ENCODE measurements around the gene TENT4A.
A peak's percentile ranks its signal among the peaks of the same experiment; 100 is the strongest.

The TENT4A gene

GRCh38 chr5:6704361-6704851 lies 8.8 kb upstream of the TENT4A start:
- Histone ChIP-seq H3K36me3 (no peaks in the 10 kb centered on the region), H3K9me3 (replicated peaks in 1 of 11) (no peaks in the 10 kb centered on the region), H3K4me1 (peaks cover 0 to 27% (median 17%) of the 10 kb centered on the region in 10 experiments; a peak in 16 of 20 replicates), H3K27ac (peak overlapping the region in 2 of 11 experiments; percentile 10 to 25; a peak in 2 of 22 replicates), H3K4me3 (no peak overlapping the region), H4K20me1 (no peaks in the 10 kb centered on the region), H3K27me3 (no peaks in the 10 kb centered on the region), H3K4me2 (peak overlapping the region in 8 of 11 experiments; percentile 3 to 72 (median 49); a peak in 14 of 22 replicates), H3K9ac (no peak overlapping the region)
- no peak for TF ChIP-seq Cebpa-rat (IDR thresholded peaks at IDR 0.05)

GRCh38 chr5:6705088-6705487 lies 8.1 kb upstream of the TENT4A start:
- no peaks in the 10 kb centered on the region for H3K36me3 ChIP-seq
- H3K4me2 ChIP-seq: peak overlapping the region in 6 of 11 experiments; percentile 17 to 72 (median 56); a peak in 12 of 22 replicates
- no peaks in the 10 kb centered on the region for H3K9me3 ChIP-seq (replicated peaks in 1 of 11)
- H3K4me3 ChIP-seq: no peak overlapping the region
- peak overlapping the region in 2 of 11 experiments; percentile 24 to 40; a peak in 2 of 22 replicates for H3K27ac ChIP-seq
- peaks cover 0 to 27% (median 17%) of the 10 kb centered on the region in 10 experiments; a peak in 16 of 20 replicates for H3K4me1 ChIP-seq
- TF ChIP-seq Cebpa-rat (IDR thresholded peaks at IDR 0.05): no peak
- no peaks in the 10 kb centered on the region for H3K27me3 ChIP-seq
- no peaks in the 10 kb centered on the region for H4K20me1 ChIP-seq
- H3K9ac ChIP-seq: no peak overlapping the region

- TF ChIP-seq Cebpa-rat (IDR thresholded peaks at IDR 0.05): no peak
- Histone ChIP-seq H4K20me1 (no peaks in the 10 kb centered on the region), H3K4me2 (peak overlapping the region in 4 of 11 experiments; percentile 51 to 72 (median 64); a peak in 7 of 22 replicates), H3K27ac (no peak overlapping the region), H3K9me3 (replicated peaks in 1 of 11) (no peaks in the 10 kb centered on the region), H3K27me3 (no peaks in the 10 kb centered on the region), H3K4me1 (peaks cover 0 to 30% (median 20%) of the 10 kb centered on the region in 10 experiments; a peak in 16 of 20 replicates), H3K36me3 (no peaks in the 10 kb centered on the region), H3K4me3 (no peak overlapping the region), H3K9ac (no peak overlapping the region)
Observed at GRCh38 chr5:6705959-6706358, 7.3 kb upstream of the TENT4A start.

- TF ChIP-seq Cebpa-rat (IDR thresholded peaks at IDR 0.05): no peak
- no peak overlapping the region for H3K4me3 ChIP-seq
- H3K9me3 ChIP-seq (replicated peaks in 1 of 11): no peaks in the 10 kb centered on the region
- peaks cover 12 to 39% (median 29%) of the 10 kb centered on the region in 10 experiments; a peak in 19 of 20 replicates for H3K4me1 ChIP-seq
- peak overlapping the region in 2 of 11 experiments; percentile 11 to 16; a peak in 1 of 22 replicates for H3K4me2 ChIP-seq
- no peaks in the 10 kb centered on the region for H4K20me1 ChIP-seq
- H3K36me3 ChIP-seq: no peaks in the 10 kb centered on the region
- no peak overlapping the region for H3K9ac ChIP-seq
- H3K27me3 ChIP-seq: no peaks in the 10 kb centered on the region
- H3K27ac ChIP-seq: no peak overlapping the region
Observed at GRCh38 chr5:6707852-6708251, 5.4 kb upstream of the TENT4A start.

- H3K4me3 ChIP-seq: no peak overlapping the region
- no peak for TF ChIP-seq Cebpa-rat (IDR thresholded peaks at IDR 0.05)
- H3K9me3 ChIP-seq (replicated peaks in 1 of 11): no peaks in the 10 kb centered on the region
Observed at GRCh38 chr5:6708814-6709213, 4.4 kb upstream of the TENT4A start.

GRCh38 chr5:6710070-6710469 lies 3.2 kb upstream of the TENT4A start:
- no peak overlapping the region for H3K27ac ChIP-seq
- H3K9me3 ChIP-seq (replicated peaks in 1 of 11): no peaks in the 10 kb centered on the region
- H4K20me1 ChIP-seq: peaks cover 4 to 10% (median 10%) of the 10 kb centered on the region in 11 experiments; a peak in 21 of 22 replicates
- H3K27me3 ChIP-seq: no peaks in the 10 kb centered on the region
- peaks cover 13 to 29% (median 22%) of the 10 kb centered on the region in 10 experiments; a peak in 19 of 20 replicates for H3K4me1 ChIP-seq
- TF ChIP-seq Cebpa-rat (IDR thresholded peaks at IDR 0.05): no peak
- H3K36me3 ChIP-seq: no peaks in the 10 kb centered on the region
- H3K4me3 ChIP-seq: no peak overlapping the region
- H3K4me2 ChIP-seq: no peak overlapping the region
- no peak overlapping the region for H3K9ac ChIP-seq

More at GRCh38 chr5:6708814-6709213, 4.4 kb upstream of the TENT4A start:
- Histone ChIP-seq H3K27ac (no peak overlapping the region), H3K9ac (no peak overlapping the region), H3K4me2 (no peak overlapping the region), H3K27me3 (no peaks in the 10 kb centered on the region), H4K20me1 (no peaks in the 10 kb centered on the region), H3K36me3 (no peaks in the 10 kb centered on the region), H3K4me1 (peaks cover 12 to 37% (median 29%) of the 10 kb centered on the region in 10 experiments; a peak in 19 of 20 replicates)

GRCh38 chr5:6710551-6711318 lies 2.5 kb upstream of the TENT4A start:
- Histone ChIP-seq H3K4me3 (no peak overlapping the region), H3K9me3 (replicated peaks in 1 of 11) (no peaks in the 10 kb centered on the region), H3K9ac (no peak overlapping the region), H3K27ac (no peak overlapping the region), H3K27me3 (no peaks in the 10 kb centered on the region), H3K4me2 (peak overlapping the region in 5 of 11 experiments; percentile 69 to 96 (median 84); a peak in 11 of 22 replicates), H3K36me3 (no peaks in the 10 kb centered on the region), H4K20me1 (peaks cover 11 to 17% (median 17%) of the 10 kb centered on the region in 11 experiments; a peak in 21 of 22 replicates), H3K4me1 (peaks cover 19 to 31% (median 24%) of the 10 kb centered on the region in 10 experiments)
- TF ChIP-seq Cebpa-rat (IDR thresholded peaks at IDR 0.05): no peak

GRCh38 chr5:6711409-6712141 lies 1.7 kb upstream of the TENT4A start:
- H4K20me1 ChIP-seq: peaks cover 19 to 26% (median 25%) of the 10 kb centered on the region in 11 experiments
- H3K4me3 ChIP-seq: peak overlapping the region; percentile 69 to 90 (median 85)
- peaks cover 24 to 39% (median 29%) of the 10 kb centered on the region in 10 experiments for H3K4me1 ChIP-seq
- peaks cover 0 to 8% (median 6%) of the 10 kb centered on the region in 11 experiments; a peak in 10 of 22 replicates for H3K36me3 ChIP-seq
- H3K27ac ChIP-seq: peak overlapping the region; percentile 80 to 97 (median 92); a peak in 21 of 22 replicates
- H3K4me2 ChIP-seq: peak overlapping the region; percentile 69 to 98 (median 92)
- no peak for TF ChIP-seq Cebpa-rat (IDR thresholded peaks at IDR 0.05)
- no peaks in the 10 kb centered on the region for H3K27me3 ChIP-seq
- no peaks in the 10 kb centered on the region for H3K9me3 ChIP-seq (replicated peaks in 1 of 11)
- H3K9ac ChIP-seq: peak overlapping the region; percentile 83 to 94 (median 92)
